Activated CD4-positive, alpha-beta T cell treated with anti-CD3 and anti-CD28 coated beads, Interleukin-2, Interleukin-6, amounts not matched to agents 100 ng/mL and 50 ng/mL, durations not matched to agents 16 hours and 8 hours (primary cell): ENCODE results near the gene PDLIM1.
"Not testable (repeated sequence)": the region's sequence is repeated elsewhere in the genome, so short reads cannot be mapped to it uniquely, and the experiment has no call there.

Source experiments
- DNase-seq: peaks from one replicate; pipeline ENCODE4 v3.0.0-alpha.2; 2020

Gene PDLIM1

GRCh38 chr10:95262763-95263518, 27.9 kb downstream of the PDLIM1 start:
- no peak for DNase-seq

- DNase-seq, result no peak
These were observed 28.9 kb downstream of the PDLIM1 start for GRCh38 chr10:95261926-95262325.

GRCh38 chr10:95260909-95261552, 29.8 kb downstream of the PDLIM1 start:
- no peak for DNase-seq

- DNase-seq, result no peak
These were observed 30.4 kb downstream of the PDLIM1 start for GRCh38 chr10:95260397-95260881.

GRCh38 chr10:95257849-95258248, 33.0 kb downstream of the PDLIM1 start:
- no peak for DNase-seq

GRCh38 chr10:95256268-95256667, 34.5 kb downstream of the PDLIM1 start:
- DNase-seq, result no peak

- DNase-seq, result no peak
These were observed 36.2 kb downstream of the PDLIM1 start for GRCh38 chr10:95254629-95255028.

- DNase-seq, result no peak
These were observed 37.1 kb downstream of the PDLIM1 start for GRCh38 chr10:95253686-95254085.

- DNase-seq, result no peak
These were observed 37.8 kb downstream of the PDLIM1 start for GRCh38 chr10:95253007-95253406.

GRCh38 chr10:95250856-95251255, 39.9 kb downstream of the PDLIM1 start:
- DNase-seq, result no peak

- no peak for DNase-seq
These were observed 41.3 kb downstream of the PDLIM1 start for GRCh38 chr10:95249467-95249866.

GRCh38 chr10:95248989-95249388, 41.8 kb downstream of the PDLIM1 start:
- no peak for DNase-seq

- no peak for DNase-seq
These were observed 42.8 kb downstream of the PDLIM1 start for GRCh38 chr10:95247881-95248583.

- DNase-seq, result no peak
These were observed 43.5 kb downstream of the PDLIM1 start for GRCh38 chr10:95247200-95247880.

- peak; percentile 75 for DNase-seq
These were observed 44.2 kb downstream of the PDLIM1 start for GRCh38 chr10:95246582-95247051.

GRCh38 chr10:95245425-95246055, 45.3 kb downstream of the PDLIM1 start:
- peak; percentile 75 for DNase-seq

GRCh38 chr10:95244152-95244551, 46.7 kb downstream of the PDLIM1 start:
- no peak for DNase-seq

- no peak for DNase-seq
These were observed 47.5 kb downstream of the PDLIM1 start for GRCh38 chr10:95243318-95243617.

- DNase-seq, result peak; percentile 57
These were observed 48.1 kb downstream of the PDLIM1 start for GRCh38 chr10:95242581-95243317.

GRCh38 chr10:95241533-95241932, 49.3 kb downstream of the PDLIM1 start:
- no peak for DNase-seq

- no peak for DNase-seq
These were observed 50.0 kb downstream of the PDLIM1 start for GRCh38 chr10:95240811-95241210.

- not testable (repeated sequence) for DNase-seq
These were observed 50.7 kb downstream of the PDLIM1 start for GRCh38 chr10:95240096-95240495.
